Smooth muscle cell (in vitro differentiated cells): Measurements from ENCODE around the gene RAD51B. TPM values are rescaled to one million over a fixed set of nuclear protein-coding genes. Genes with fewer than 3 reads are reported as not detected.

Source experiments
- DNase-seq: peaks from one replicate; lab custom pipeline; 2025; ENCODE audit not compliant: unreplicated experiment; lab: John Stamatoyannopoulos, UW
- H2AFZ ChIP-seq: fragments of 200-600 bp; sonication (generic); 2 replicates; pipeline ENCODE4 v1.6.0; 2016; ENCODE audit warnings: antibody characterized with exemption, low read depth, mild to moderate bottlenecking
- H3F3A ChIP-seq: fragments of 200-600 bp; sonication (generic); 2 replicates; pipeline ENCODE4 v1.6.0; 2017; ENCODE audit warnings: antibody characterized with exemption, low read depth
- H3K27ac ChIP-seq: fragments of 200-600 bp; sonication (generic); 2 replicates; pipeline ENCODE4 v1.5.1; 2016; ENCODE audit warnings: low read depth, mild to moderate bottlenecking
- H3K27me3 ChIP-seq: fragments of 200-600 bp; sonication (generic); 2 replicates; pipeline ENCODE4 v1.6.1; 2016; ENCODE audit warnings: low read depth, mild to moderate bottlenecking
- H3K36me3 ChIP-seq: fragments of 200-600 bp; sonication (generic); 2 replicates; pipeline ENCODE4 v1.5.1; 2016; ENCODE audit warnings: low read depth
- H3K4me1 ChIP-seq: fragments of 200-600 bp; sonication (generic); 2 replicates; pipeline ENCODE4 v1.5.1; 2016; ENCODE audit warnings: low read depth
- H3K4me2 ChIP-seq: fragments of 200-600 bp; sonication (generic); 2 replicates; pipeline ENCODE4 v1.6.0; 2016; ENCODE audit warnings: mild to moderate bottlenecking
- H3K4me3 ChIP-seq: fragments of 200-600 bp; sonication (generic); 2 replicates; pipeline ENCODE4 v1.5.1; 2016; ENCODE audit warnings: mild to moderate bottlenecking
- H3K79me2 ChIP-seq: fragments of 200-600 bp; sonication (generic); 2 replicates; pipeline ENCODE4 v1.6.0; 2016; ENCODE audit warnings: low read depth, mild to moderate bottlenecking
- H3K9ac ChIP-seq: fragments of 200-600 bp; sonication (generic); 2 replicates; pipeline ENCODE4 v1.6.0; 2016; ENCODE audit warnings: low read depth
- H3K9me3 ChIP-seq: fragments of 200-600 bp; sonication (generic); replicated peaks from 2 replicates; pipeline ENCODE4 v1.5.1; 2016; ENCODE audit warnings: low read depth
- H4K20me1 ChIP-seq: fragments of 200-600 bp; sonication (generic); 2 replicates; pipeline ENCODE4 v1.6.0; 2016; ENCODE audit warnings: low read depth
- WGBS: methylation state at CpG from one replicate; pipeline ENCODE4 v1.1.7; 2016; ENCODE audit warnings: low lambda C conversion rate; 5-methylcytosine and 5-hydroxymethylcytosine counted together
- polyA plus RNA-seq: library from polyadenylated mRNA; unstranded; fragments of >200 nt; fragmentation: Nextera tagmentation; extraction: Ambion mirVana; gene quantifications from 2 replicates; pipeline ENCODE4 v1.2.1, GENCODE V29; 2016
- total RNA-seq: library from RNA; depleted of rRNA; stranded (reverse); fragments of >200 nt; gene quantifications from 2 replicates; pipeline ENCODE4 v1.2.3, GENCODE V29; 2014
- TF ChIP-seq, protein P1 (sequence below): fragments of 200-600 bp; sonication (generic); IDR thresholded peaks from 2 replicates; pipeline ENCODE4 v1.5.1; 2017; ENCODE audit warnings: borderline replicate concordance, mild to moderate bottlenecking, antibody characterized with exemption; ENCODE audit not compliant: insufficient read depth, poor library complexity, severe bottlenecking

The RAD51B gene
- total and polyA plus RNA-seq, 2 experiments from 2014 or later, result 4.6 to 5.3 TPM

- H2AFZ ChIP-seq, result peak overlapping the region; percentile 92
- H3K9me3 ChIP-seq, result no peaks in the 10 kb centered on the region
- peak overlapping the region; percentile 34 for H3K4me2 ChIP-seq
- H3K27ac ChIP-seq, result peak overlapping the region; percentile 76
- H3K4me3 ChIP-seq, result no peak overlapping the region
- H3K9ac ChIP-seq, result peak overlapping the region; percentile 9
- no peak for DNase-seq
- H3K79me2 ChIP-seq, result no peaks in the 10 kb centered on the region
- TF ChIP-seq, protein P1, sequence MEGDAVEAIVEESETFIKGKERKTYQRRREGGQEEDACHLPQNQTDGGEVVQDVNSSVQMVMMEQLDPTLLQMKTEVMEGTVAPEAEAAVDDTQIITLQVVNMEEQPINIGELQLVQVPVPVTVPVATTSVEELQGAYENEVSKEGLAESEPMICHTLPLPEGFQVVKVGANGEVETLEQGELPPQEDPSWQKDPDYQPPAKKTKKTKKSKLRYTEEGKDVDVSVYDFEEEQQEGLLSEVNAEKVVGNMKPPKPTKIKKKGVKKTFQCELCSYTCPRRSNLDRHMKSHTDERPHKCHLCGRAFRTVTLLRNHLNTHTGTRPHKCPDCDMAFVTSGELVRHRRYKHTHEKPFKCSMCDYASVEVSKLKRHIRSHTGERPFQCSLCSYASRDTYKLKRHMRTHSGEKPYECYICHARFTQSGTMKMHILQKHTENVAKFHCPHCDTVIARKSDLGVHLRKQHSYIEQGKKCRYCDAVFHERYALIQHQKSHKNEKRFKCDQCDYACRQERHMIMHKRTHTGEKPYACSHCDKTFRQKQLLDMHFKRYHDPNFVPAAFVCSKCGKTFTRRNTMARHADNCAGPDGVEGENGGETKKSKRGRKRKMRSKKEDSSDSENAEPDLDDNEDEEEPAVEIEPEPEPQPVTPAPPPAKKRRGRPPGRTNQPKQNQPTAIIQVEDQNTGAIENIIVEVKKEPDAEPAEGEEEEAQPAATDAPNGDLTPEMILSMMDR, result no peak
- no peaks in the 10 kb centered on the region for H4K20me1 ChIP-seq
- 58% methylated on average over 4 of the region's 4 CpGs for WGBS
- peaks cover 4% of the 10 kb centered on the region for H3F3A ChIP-seq
- H3K36me3 ChIP-seq, result no peaks in the 10 kb centered on the region
- no peaks in the 10 kb centered on the region for H3K27me3 ChIP-seq
- peaks cover 32% of the 10 kb centered on the region for H3K4me1 ChIP-seq
Observed at GRCh38 chr14:68735856-68736255, 916.3 kb downstream of the RAD51B start.

DNA sequence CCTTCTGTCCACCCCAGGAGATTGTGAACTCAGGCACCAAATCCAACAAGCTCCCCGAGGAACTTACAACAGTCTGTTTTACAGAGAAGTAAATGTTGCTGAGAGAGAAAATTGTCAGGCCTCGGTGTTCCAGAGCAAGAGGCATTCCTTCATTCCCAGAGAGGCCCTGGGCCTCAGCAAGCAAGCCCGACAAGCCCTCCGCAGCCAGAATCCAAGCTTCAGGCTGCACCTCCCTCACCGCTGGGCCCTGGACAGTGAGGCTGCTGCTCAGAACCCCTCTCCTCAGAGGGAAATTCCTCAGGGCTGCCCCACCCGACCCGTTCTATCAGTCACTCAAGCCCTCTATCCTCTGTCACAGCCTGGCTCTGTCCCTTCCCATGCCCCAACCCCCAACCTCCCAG, 916.9 kb downstream of the RAD51B start:
- H3K27me3 ChIP-seq, result no peaks in the 10 kb centered on the region
- H3K4me3 ChIP-seq, result no peak overlapping the region
- H3K79me2 ChIP-seq, result no peaks in the 10 kb centered on the region
- H3K4me2 ChIP-seq, result peak overlapping the region; percentile 34
- no peak for DNase-seq
- peaks cover 4% of the 10 kb centered on the region for H3F3A ChIP-seq
- TF ChIP-seq, protein P1, result no peak
- no peaks in the 10 kb centered on the region for H4K20me1 ChIP-seq
- peak overlapping the region; percentile 76 for H3K27ac ChIP-seq
- H2AFZ ChIP-seq, result peak overlapping the region; percentile 92
- peak overlapping the region; percentile 9 for H3K9ac ChIP-seq
- 22% methylated on average over 7 of the region's 7 CpGs for WGBS
- no peaks in the 10 kb centered on the region for H3K36me3 ChIP-seq
- peaks cover 28% of the 10 kb centered on the region for H3K4me1 ChIP-seq
- no peaks in the 10 kb centered on the region for H3K9me3 ChIP-seq

DNA sequence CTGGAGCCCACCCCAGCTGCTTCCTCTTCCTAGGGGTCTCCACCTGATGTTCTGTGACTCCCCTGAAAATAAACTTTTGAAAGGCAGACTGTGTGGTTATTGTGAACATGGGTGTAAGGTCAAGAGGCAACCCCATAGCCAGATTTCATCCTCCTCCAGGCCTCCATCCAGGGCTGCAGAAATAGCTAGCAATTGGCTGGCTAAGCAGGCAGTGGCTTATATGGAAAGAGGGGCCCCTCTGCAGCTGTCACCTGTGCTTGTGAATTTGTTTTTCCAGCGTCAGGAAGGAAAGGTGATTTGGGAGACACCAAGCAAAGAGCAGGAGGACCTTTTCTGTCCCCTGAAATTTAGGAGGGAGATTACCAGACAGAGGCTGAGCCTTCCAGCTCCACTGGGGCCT, 917.5 kb downstream of the RAD51B start:
- no peaks in the 10 kb centered on the region for H3K9me3 ChIP-seq
- no peak overlapping the region for H2AFZ ChIP-seq
- DNase-seq, result no peak
- H3K79me2 ChIP-seq, result no peaks in the 10 kb centered on the region
- H3K27ac ChIP-seq, result peak overlapping the region; percentile 76
- H4K20me1 ChIP-seq, result no peaks in the 10 kb centered on the region
- WGBS, result 82% methylated on average over 1 of the region's 1 CpG
- peaks cover 22% of the 10 kb centered on the region for H3K4me1 ChIP-seq
- no peak overlapping the region for H3K4me2 ChIP-seq
- TF ChIP-seq, protein P1, result no peak
- H3F3A ChIP-seq, result peaks cover 4% of the 10 kb centered on the region
- no peaks in the 10 kb centered on the region for H3K36me3 ChIP-seq
- H3K9ac ChIP-seq, result no peak overlapping the region
- no peaks in the 10 kb centered on the region for H3K27me3 ChIP-seq
- H3K4me3 ChIP-seq, result no peak overlapping the region

- DNase-seq, result no peak
- TF ChIP-seq, protein P1, result no peak
- H3K9ac ChIP-seq, result no peak overlapping the region
- H3K79me2 ChIP-seq, result no peaks in the 10 kb centered on the region
- no peak overlapping the region for H2AFZ ChIP-seq
- H3K4me3 ChIP-seq, result no peak overlapping the region
- 81% methylated on average over 4 of the region's 4 CpGs for WGBS
- peaks cover 4% of the 10 kb centered on the region for H3F3A ChIP-seq
- H3K36me3 ChIP-seq, result no peaks in the 10 kb centered on the region
- no peaks in the 10 kb centered on the region for H4K20me1 ChIP-seq
- no peak overlapping the region for H3K4me2 ChIP-seq
- H3K27me3 ChIP-seq, result no peaks in the 10 kb centered on the region
- no peaks in the 10 kb centered on the region for H3K9me3 ChIP-seq
- peaks cover 12% of the 10 kb centered on the region for H3K4me1 ChIP-seq
- no peak overlapping the region for H3K27ac ChIP-seq
Observed at GRCh38 chr14:68738559-68738958, 919.0 kb downstream of the RAD51B start.
